Suprapubic skin (tissue), 4 donors: Measurements from ENCODE around the gene FEZF1. TPM values are rescaled to one million over a fixed set of nuclear protein-coding genes. Genes with fewer than 3 reads are reported as not detected.

Experiments used
- DNase-seq, 2 donors: peaks; one replicate each; pipeline ENCODE4 v3.0.0-alpha.2; 2019; ENCODE audit warnings: low spot score in 2 of 2
- H3K27ac ChIP-seq: fragments of 200-600 bp; sonication (generic); one replicate; pipeline ENCODE4 v1.5.1; 2019
- H3K27me3 ChIP-seq: fragments of 200-600 bp; sonication (generic); one replicate; pipeline ENCODE4 v1.5.1; 2019
- H3K36me3 ChIP-seq: fragments of 200-600 bp; sonication (generic); one replicate; pipeline ENCODE4 v1.5.1; 2019
- H3K4me1 ChIP-seq: fragments of 200-600 bp; sonication (generic); one replicate; pipeline ENCODE4 v1.5.1; 2019
- H3K4me3 ChIP-seq: fragments of 200-600 bp; sonication (generic); one replicate; pipeline ENCODE4 v1.5.1; 2019; ENCODE audit warnings: mild to moderate bottlenecking
- H3K9me3 ChIP-seq: fragments of 200-600 bp; sonication (generic); one replicate; pipeline ENCODE4 v1.5.1; 2019
- EP300 ChIP-seq: sonication (generic); formaldehyde crosslinking; IDR thresholded peaks from one replicate; pipeline ENCODE4 v1.6.1; 2017; ENCODE audit warnings: antibody characterized with exemption
- POLR2A ChIP-seq, 2 donors: fragments of 450-650 bp; IDR thresholded peaks; one replicate each; pipeline ENCODE4 v1.6.1; 2017; ENCODE audit warnings: antibody characterized with exemption in 2 of 2, mild to moderate bottlenecking in 2 of 2, moderate library complexity in 2 of 2
- POLR2AphosphoS5 ChIP-seq, 3 donors: sonication (generic); formaldehyde crosslinking; IDR thresholded peaks; one replicate each; pipeline ENCODE4 v1.6.1; 2017; ENCODE audit warnings: antibody characterized with exemption in 3 of 3
- WGBS: methylation state at CpG from one replicate; pipeline ENCODE4 v1.1.5; 2018; 5-methylcytosine and 5-hydroxymethylcytosine counted together
- total RNA-seq, 4 donors: library from RNA; depleted of rRNA; stranded (reverse); fragments of >200 nt; gene quantifications; one replicate each; pipeline ENCODE4 v1.1.0, GENCODE V29; 2016
- TF ChIP-seq, protein P1 (sequence below), 2 donors: fragments of 200-600 bp in 1 of 2; fragments of 450-650 bp in 1 of 2; sonication (generic) in 1 of 2; IDR thresholded peaks; one replicate each; pipeline ENCODE4 v1.5.1; 2016 to 2019; ENCODE audit warnings: antibody characterized with exemption in 2 of 2, mild to moderate bottlenecking in 1 of 2, moderate library complexity in 1 of 2

The FEZF1 gene
- total RNA-seq, 4 donors from 2014 or later: not detected

GRCh38 chr7:122316467-122317388, 12.2 kb upstream of the FEZF1 start:
- H3K4me1 ChIP-seq: peaks cover 18% of the 10 kb centered on the region
- no peak for TF ChIP-seq EP300
- TF ChIP-seq, protein P1, sequence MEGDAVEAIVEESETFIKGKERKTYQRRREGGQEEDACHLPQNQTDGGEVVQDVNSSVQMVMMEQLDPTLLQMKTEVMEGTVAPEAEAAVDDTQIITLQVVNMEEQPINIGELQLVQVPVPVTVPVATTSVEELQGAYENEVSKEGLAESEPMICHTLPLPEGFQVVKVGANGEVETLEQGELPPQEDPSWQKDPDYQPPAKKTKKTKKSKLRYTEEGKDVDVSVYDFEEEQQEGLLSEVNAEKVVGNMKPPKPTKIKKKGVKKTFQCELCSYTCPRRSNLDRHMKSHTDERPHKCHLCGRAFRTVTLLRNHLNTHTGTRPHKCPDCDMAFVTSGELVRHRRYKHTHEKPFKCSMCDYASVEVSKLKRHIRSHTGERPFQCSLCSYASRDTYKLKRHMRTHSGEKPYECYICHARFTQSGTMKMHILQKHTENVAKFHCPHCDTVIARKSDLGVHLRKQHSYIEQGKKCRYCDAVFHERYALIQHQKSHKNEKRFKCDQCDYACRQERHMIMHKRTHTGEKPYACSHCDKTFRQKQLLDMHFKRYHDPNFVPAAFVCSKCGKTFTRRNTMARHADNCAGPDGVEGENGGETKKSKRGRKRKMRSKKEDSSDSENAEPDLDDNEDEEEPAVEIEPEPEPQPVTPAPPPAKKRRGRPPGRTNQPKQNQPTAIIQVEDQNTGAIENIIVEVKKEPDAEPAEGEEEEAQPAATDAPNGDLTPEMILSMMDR (IDR thresholded peaks at IDR 0.05): no peak
- TF ChIP-seq POLR2AphosphoS5 (IDR thresholded peaks at IDR 0.05): no peak
- TF ChIP-seq POLR2A (IDR thresholded peaks at IDR 0.05): no peak
- H3K36me3 ChIP-seq: no peaks in the 10 kb centered on the region
- no peak for DNase-seq
- peaks cover 64% of the 10 kb centered on the region for H3K27me3 ChIP-seq
- peak overlapping the region; percentile 8 for H3K4me3 ChIP-seq
- 11% methylated on average over 38 of the region's 71 CpGs for WGBS
- no peak overlapping the region for H3K27ac ChIP-seq
- H3K9me3 ChIP-seq: no peaks in the 10 kb centered on the region

- Histone ChIP-seq H3K4me1 (peaks cover 23% of the 10 kb centered on the region), H3K27ac (no peak overlapping the region), H3K9me3 (no peaks in the 10 kb centered on the region), H3K27me3 (peaks cover 73% of the 10 kb centered on the region), H3K4me3 (peak overlapping the region; percentile 8), H3K36me3 (no peaks in the 10 kb centered on the region)
- 9% methylated on average over 22 of the region's 25 CpGs for WGBS
- no peak for TF ChIP-seq POLR2AphosphoS5 (IDR thresholded peaks at IDR 0.05)
- no peak for TF ChIP-seq POLR2A (IDR thresholded peaks at IDR 0.05)
- TF ChIP-seq, protein P1 (IDR thresholded peaks at IDR 0.05): no peak
- TF ChIP-seq EP300: no peak
- no peak for DNase-seq
These were observed 11.2 kb upstream of the FEZF1 start for GRCh38 chr7:122315507-122316466.

DNA sequence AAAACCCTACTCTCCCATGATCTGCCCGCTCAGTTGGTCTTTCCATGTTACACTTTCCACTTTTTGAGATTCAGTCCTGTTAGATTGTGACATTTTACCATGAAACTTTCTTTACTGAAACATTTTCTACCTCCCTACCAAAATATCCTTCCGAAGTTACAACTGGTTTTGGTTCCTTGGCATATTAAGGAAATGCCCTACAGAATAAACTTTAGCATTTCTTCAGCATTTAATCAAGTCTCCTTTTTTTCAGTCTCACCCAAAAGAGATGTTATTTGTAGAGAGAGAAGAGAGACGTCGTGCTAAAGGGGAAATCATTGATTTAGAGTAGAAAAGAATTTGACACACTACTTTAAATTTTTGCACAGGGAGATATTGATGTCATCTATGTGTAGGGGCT, 9.7 kb upstream of the FEZF1 start:
- peaks cover 88% of the 10 kb centered on the region for H3K27me3 ChIP-seq
- no peak overlapping the region for H3K4me3 ChIP-seq
- WGBS: 28% methylated on average over 4 of the region's 4 CpGs
- no peaks in the 10 kb centered on the region for H3K9me3 ChIP-seq
- TF ChIP-seq EP300: no peak
- TF ChIP-seq POLR2A (IDR thresholded peaks at IDR 0.05): no peak
- TF ChIP-seq, protein P1 (IDR thresholded peaks at IDR 0.05): no peak
- TF ChIP-seq POLR2AphosphoS5 (IDR thresholded peaks at IDR 0.05): no peak
- H3K4me1 ChIP-seq: peaks cover 33% of the 10 kb centered on the region
- H3K27ac ChIP-seq: no peak overlapping the region
- no peak for DNase-seq
- H3K36me3 ChIP-seq: no peaks in the 10 kb centered on the region

- H3K4me1 ChIP-seq: peaks cover 33% of the 10 kb centered on the region
- no peaks in the 10 kb centered on the region for H3K9me3 ChIP-seq
- no peak overlapping the region for H3K27ac ChIP-seq
- WGBS: 41% methylated on average over 3 of the region's 3 CpGs
- H3K4me3 ChIP-seq: no peak overlapping the region
- no peak for TF ChIP-seq EP300
- DNase-seq: no peak
- peaks cover 100% of the 10 kb centered on the region for H3K27me3 ChIP-seq
- no peaks in the 10 kb centered on the region for H3K36me3 ChIP-seq
These were observed 8.2 kb upstream of the FEZF1 start for GRCh38 chr7:122312789-122313188.

DNA sequence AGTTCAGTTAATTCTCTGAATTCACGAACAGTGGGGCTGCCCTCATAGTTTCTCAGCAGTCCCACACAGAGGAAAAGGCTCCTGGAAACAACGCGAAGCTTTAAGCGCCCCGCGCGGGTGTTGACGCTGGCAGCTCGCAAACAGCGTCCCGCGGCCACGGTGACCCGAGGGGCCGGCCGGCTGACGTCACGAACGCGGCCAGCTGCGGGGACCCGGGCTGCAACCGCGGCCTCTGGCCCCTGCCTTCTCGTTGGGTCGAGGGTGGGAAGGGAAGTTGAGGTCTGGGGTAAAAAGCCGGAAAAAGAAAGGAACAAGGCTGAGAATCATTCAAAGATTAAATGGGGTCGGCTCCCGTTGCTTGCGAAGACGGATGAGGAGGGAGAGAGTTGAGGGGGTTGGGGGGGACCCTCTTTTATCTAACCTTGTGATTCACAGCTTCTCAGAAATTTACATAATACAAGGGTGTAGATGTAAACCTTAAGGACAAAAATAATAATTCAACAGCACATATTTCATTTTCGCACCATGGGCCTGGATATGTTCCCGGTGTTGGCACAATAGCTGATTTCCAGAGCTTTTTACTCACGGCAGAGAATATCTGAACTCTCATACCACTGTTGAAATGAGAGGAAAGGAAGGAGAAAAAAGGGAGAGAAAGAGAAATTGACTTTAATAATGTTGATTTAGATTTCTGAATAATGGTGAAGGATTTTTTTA, 7.3 kb upstream of the FEZF1 start:
- DNase-seq: no peak
- no peaks in the 10 kb centered on the region for H3K36me3 ChIP-seq
- peaks cover 31% of the 10 kb centered on the region for H3K4me1 ChIP-seq
- H3K4me3 ChIP-seq: no peak overlapping the region
- TF ChIP-seq EP300 (no peak), POLR2A (IDR thresholded peaks at IDR 0.05) (no peak), POLR2AphosphoS5 (IDR thresholded peaks at IDR 0.05) (no peak)
- TF ChIP-seq, protein P1 (IDR thresholded peaks at IDR 0.05): no peak
- no peak overlapping the region for H3K27ac ChIP-seq
- 8% methylated on average over 34 of the region's 34 CpGs for WGBS
- H3K9me3 ChIP-seq: no peaks in the 10 kb centered on the region
- peaks cover 100% of the 10 kb centered on the region for H3K27me3 ChIP-seq
